HG03460 (cell line): Measurements from ENCODE around the gene NEDD4L.
"Not testable (repeated sequence)": the region's sequence is repeated elsewhere in the genome, so short reads cannot be mapped to it uniquely, and the experiment has no call there.

Source experiments
- ATAC-seq: cut with Tn5 transposase; IDR thresholded peaks from one replicate; pipeline ENCODE4 v1.9.1; 2021; ENCODE audit not compliant: unreplicated experiment

The NEDD4L gene

DNA sequence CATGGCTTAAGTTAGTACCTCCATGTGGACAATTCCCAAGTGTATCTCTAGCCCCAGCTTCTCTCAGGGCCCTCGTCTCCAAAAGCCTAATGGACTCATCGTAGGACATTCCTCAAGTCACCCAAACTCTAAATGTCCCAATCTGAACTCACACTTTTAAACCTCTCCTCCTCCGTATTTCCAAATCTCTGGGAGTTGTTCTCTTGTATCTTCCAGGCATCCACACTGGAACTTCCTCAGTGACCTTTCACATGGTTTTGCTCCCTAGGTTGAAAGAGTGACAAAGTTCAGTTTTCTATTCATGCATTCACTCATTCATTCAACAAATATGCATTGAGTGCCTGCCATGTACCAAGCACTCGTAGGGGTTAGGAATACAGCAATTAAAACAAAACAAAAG, 364.6 kb downstream of the NEDD4L start:
- no peak for ATAC-seq

- no peak for ATAC-seq
Measured at GRCh38 chr18:58409802-58410445, 365.9 kb downstream of the NEDD4L start.

GRCh38 chr18:58411323-58411722, 367.3 kb downstream of the NEDD4L start:
- ATAC-seq, result no peak

DNA sequence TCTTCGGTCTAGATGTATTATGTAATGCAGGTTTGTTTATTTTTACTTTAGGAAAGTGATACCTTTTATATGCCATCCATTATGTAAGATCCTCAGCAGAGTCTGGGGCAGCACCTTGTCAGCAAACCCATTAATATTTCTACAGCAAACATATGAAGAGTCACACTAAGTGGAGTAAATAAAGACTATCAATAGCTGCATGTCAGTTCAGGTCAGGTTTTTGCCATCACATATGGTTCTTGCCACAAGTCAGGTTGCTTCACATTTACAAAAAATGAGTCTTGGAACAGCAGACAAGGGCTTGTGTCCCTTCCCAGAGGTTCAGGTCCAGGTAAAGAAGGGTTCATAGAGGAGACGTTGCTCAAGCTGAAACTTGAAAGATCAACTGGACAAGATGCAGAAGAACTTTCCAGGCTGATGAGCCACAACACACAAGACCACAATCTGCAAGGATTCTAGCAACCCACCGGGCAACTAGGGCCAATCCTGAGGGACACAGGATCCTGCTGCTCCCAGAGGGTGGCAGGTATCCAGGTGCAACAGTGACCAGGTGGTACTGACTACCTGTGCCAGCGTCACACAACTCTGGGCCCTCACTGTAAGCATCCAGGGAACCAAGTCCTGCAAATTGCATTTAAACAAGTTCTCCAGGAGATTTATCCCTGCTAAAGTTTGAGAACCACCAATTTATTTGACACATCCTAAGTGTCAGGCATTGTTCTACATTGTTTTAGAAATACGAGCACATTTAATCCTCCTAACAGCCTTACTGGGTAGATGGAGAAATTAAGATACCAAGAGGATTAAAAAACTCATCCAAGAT, 369.0 kb downstream of the NEDD4L start:
- no peak for ATAC-seq

DNA sequence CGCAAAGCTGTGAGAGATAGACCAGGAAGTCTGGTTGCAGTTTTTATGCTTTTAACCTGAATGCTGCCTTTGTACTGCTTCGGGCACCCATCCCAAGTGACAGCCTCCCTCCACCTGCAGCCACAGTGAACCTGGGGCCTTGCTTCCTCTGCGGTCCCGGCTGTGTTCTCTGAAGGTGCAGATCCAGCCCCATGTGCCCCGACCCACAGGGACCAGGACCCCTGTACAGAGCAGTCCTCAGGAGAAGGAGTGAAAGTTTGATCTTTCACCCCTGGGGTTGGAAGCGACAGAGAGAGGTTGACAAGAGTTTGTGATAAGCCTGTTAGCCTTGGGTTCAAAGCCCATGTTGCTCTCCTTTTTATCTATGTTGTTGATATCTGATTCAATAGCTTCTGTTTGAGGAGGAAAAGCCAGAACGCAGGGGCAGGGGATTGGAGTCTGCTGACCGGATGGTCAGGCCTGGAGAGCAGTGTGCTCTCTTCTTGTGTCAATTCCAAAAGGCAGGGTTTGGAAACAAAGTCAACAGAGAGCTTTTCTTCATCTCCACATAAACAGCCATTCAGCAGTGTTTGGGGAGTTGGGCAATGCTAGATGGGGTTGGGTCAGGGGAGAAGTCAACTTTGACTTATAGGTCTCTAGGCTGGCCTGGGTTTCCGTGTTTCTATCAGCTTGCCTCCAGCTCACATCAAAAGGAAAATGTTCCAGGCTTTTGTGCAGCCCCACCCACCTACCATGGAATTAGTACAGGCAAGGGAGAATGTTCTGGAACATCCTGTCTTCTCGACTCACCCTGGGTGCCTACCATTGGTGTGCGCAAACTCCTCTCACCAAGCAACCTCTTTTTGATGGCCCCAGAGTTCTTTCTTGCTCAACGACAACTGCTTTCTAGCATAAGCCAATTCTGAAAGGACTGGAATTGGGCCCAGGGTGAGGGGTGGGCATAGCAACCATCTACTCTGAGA, 369.9 kb downstream of the NEDD4L start:
- no peak for ATAC-seq

GRCh38 chr18:58416014-58416703, 372.1 kb downstream of the NEDD4L start:
- no peak for ATAC-seq

- no peak for ATAC-seq
Measured at GRCh38 chr18:58416704-58417683, 373.0 kb downstream of the NEDD4L start.

DNA sequence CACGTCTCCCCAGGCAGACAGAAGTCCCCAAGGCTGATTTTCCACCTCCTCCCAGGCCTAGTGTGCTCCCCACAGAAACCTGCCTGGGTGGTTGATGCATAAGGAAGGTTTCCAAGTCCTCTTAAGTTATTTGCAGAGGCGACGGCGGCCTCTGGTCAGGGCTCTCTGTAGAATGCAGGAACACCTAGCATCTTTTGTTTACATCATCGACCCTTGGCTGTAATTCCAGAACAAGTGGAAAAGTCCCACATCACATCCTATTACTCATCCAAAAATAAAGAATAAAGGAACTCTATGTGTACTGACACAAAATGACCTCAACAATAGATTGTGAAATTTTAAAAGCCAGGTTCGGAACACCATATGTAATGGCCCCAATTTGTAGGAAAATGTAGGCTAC, 373.7 kb downstream of the NEDD4L start:
- no peak for ATAC-seq

DNA sequence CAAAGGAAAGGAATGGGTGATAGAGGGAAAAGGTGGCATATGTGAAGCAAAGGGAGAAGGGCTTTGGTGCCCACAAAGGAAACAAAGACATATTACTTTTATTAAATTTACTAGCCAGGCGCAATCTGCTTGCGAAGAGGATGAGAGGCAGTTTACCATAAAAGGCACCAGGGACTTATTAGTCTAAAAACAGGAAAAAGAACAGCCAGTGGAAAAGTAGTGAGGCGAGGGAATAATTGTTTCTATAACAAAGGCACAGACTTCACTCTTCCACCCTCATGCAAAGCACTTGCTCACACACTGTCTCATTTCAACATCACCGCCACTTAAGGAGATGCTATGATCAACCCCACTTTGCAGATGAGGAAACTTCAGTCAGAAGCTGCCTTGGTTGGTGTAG, 374.3 kb downstream of the NEDD4L start:
- no peak for ATAC-seq

DNA sequence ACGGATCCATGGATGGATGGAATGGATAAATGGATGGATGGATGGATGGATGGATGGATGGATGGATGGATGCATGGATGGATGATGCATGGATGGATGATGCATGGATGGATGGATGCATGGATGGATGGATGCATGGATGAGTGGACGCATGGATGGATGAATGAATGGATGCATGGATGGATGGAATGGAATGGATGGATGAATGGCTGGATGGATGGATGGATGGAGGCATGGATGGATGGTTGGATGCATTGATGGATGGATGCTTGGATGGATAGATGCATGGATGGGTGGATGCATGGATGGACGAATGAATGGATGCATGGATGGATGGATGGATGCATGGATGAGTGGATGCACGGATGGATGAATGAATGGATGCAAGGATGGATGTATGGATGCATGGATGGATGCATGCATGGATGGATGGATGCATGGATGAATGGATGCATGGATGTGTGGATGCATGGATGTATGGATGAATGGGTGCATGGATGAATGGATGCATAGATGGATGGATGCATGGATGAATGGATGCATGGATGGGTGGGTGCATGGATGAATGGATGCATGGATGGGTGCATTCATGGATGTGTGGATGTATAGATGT, 375.7 kb downstream of the NEDD4L start:
- ATAC-seq, result no peak

DNA sequence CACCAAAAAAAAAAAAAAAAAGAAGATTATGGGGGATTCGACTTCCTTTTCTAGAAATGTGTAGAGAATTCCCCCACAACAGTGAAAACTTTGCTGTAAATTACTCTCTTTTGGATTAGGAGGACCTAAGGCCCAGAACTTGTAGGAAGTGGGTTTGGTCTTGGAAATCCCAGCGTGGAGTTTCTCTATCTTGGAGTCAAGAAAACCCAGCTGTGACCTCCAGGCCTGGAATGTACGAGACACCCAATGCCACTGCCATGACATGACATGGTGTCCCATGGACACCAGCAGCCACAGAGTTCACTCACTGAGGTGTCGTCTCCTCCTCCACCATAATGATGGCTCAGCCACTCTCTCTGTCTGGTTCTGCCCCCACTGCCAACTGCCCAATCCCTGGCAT, 382.6 kb downstream of the NEDD4L start:
- no peak for ATAC-seq

DNA sequence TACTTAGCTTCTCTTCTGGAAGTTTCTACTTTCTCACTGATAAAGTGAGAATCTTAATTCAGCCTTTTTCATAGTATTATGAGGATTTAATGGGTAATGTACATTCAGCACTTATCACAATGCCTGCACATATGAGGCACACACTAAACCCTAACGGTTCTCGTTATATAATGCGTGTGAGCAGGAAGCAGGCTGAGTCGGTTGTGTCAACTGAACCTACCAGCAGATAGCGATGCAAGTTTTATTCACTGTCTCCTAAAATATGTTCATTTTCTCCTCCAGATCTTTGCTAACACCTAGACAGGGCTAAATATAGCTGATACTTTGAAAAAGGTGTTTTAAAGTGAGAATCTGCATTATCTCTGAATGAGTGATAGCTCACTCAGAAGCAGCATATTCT, 383.3 kb downstream of the NEDD4L start:
- no peak for ATAC-seq

DNA sequence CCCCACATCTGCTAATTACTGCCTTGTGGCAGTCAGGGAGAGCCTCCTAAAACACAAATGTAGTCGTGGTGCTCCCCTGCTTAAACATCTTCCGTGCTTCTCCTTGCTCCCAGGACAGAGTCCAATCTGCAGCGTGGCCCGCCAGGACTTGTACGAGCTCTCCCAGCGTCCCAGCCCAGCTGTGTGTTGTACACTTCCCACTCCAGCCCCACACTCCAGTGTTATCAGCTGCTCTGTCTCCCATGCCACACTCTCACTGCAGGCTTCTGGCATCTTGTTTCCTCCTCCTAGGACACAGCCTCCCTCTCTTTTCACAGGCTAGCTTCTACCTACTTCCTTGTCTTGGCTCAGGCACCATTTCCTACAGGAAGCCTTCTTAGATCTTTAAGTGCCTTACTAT, 385.4 kb downstream of the NEDD4L start:
- no peak for ATAC-seq

GRCh38 chr18:58431215-58431614, 387.2 kb downstream of the NEDD4L start:
- no peak for ATAC-seq

GRCh38 chr18:58432050-58432727, 388.2 kb downstream of the NEDD4L start:
- no peak for ATAC-seq

- not testable (repeated sequence) for ATAC-seq
Measured at GRCh38 chr18:58435221-58436005, 391.4 kb downstream of the NEDD4L start.

GRCh38 chr18:58438161-58438957, 394.3 kb downstream of the NEDD4L start:
- ATAC-seq, result no peak
